SK-N-SH treated with all-trans-retinoic acid at 6 μM for 48 hours (cell line): ENCODE results near the gene SWSAP1.
A peak's percentile ranks its signal among the peaks of the same experiment; 100 is the strongest.
"Not testable (repeated sequence)": the region's sequence is repeated elsewhere in the genome, so short reads cannot be mapped to it uniquely, and the experiment has no call there.

ENCODE experiments used
- ATAC-seq: fragments of 200-7000 bp; cut with Tn5 transposase; 3 replicates; pipeline ENCODE4 v1.9.1; 2020; ENCODE audit warnings: mild to moderate bottlenecking, moderate library complexity
- ARNTL ChIP-seq: fragments of 450-650 bp; formaldehyde crosslinking; IDR thresholded peaks from 2 replicates; pipeline ENCODE4 v1.5.0; 2020; ENCODE audit warnings: low read depth, mild to moderate bottlenecking, moderate library complexity, borderline replicate concordance
- BACH2 ChIP-seq: fragments of 250-450 bp; sonication (Bioruptor Pico); IDR thresholded peaks from 2 replicates; pipeline ENCODE4 v1.9.0; 2021; ENCODE audit warnings: mild to moderate bottlenecking, borderline replicate concordance
- CSDC2 ChIP-seq: fragments of 250-450 bp; sonication (Bioruptor Pico); IDR thresholded peaks from 2 replicates; pipeline ENCODE4 v1.5.0; 2020; ENCODE audit warnings: mild to moderate bottlenecking, moderate library complexity
- GLIS3 ChIP-seq: fragments of 250-450 bp; sonication (Bioruptor Pico); IDR thresholded peaks from 2 replicates; pipeline ENCODE4 v1.5.0; 2020; ENCODE audit warnings: mild to moderate bottlenecking, moderate library complexity
- OSR1 ChIP-seq: fragments of 250-450 bp; sonication (Bioruptor Pico); IDR thresholded peaks from 2 replicates; pipeline ENCODE4 v1.8.0; 2022; ENCODE audit warnings: moderate library complexity, mild to moderate bottlenecking, inconsistent platforms
- PPARA ChIP-seq: fragments of 250-450 bp; sonication (Bioruptor Pico); IDR thresholded peaks from 2 replicates; pipeline ENCODE4 v1.5.0; 2020; ENCODE audit warnings: mild to moderate bottlenecking, borderline replicate concordance
- SNAI2 ChIP-seq: fragments of 250-450 bp; sonication (Bioruptor Pico); IDR thresholded peaks from 2 replicates; pipeline ENCODE4 v1.5.0; 2020; ENCODE audit warnings: mild to moderate bottlenecking, moderate library complexity
- TCF4 ChIP-seq: fragments of 250-450 bp; sonication (Bioruptor Pico); IDR thresholded peaks from 2 replicates; pipeline ENCODE4 v1.8.0; 2021; ENCODE audit warnings: mild to moderate bottlenecking, moderate library complexity, borderline replicate concordance
- ZC3H10 ChIP-seq: fragments of 250-450 bp; sonication (Bioruptor Pico); IDR thresholded peaks from 2 replicates; pipeline ENCODE4 v1.5.1; 2021; ENCODE audit warnings: mild to moderate bottlenecking, moderate library complexity
- ZFP30 ChIP-seq: fragments of 450-650 bp; formaldehyde crosslinking; IDR thresholded peaks from 2 replicates; pipeline ENCODE4 v1.5.0; 2022; ENCODE audit warnings: mild to moderate bottlenecking, moderate library complexity
- ZNF565 ChIP-seq: fragments of 450-650 bp; formaldehyde crosslinking; conservative IDR thresholded peaks from 2 replicates; pipeline ENCODE4 v1.5.0; 2020; ENCODE audit warnings: low read depth, mild to moderate bottlenecking, moderate library complexity
- ZNF70 ChIP-seq: fragments of 450-650 bp; formaldehyde crosslinking; IDR thresholded peaks from 2 replicates; pipeline ENCODE4 v1.5.0; 2020; ENCODE audit warnings: mild to moderate bottlenecking, moderate library complexity
- TF ChIP-seq, protein P1 (sequence below): fragments of 250-450 bp; sonication (Bioruptor Pico); IDR thresholded peaks from 2 replicates; pipeline ENCODE4 v1.5.0; 2020; ENCODE audit warnings: mild to moderate bottlenecking, moderate library complexity
- TF ChIP-seq, protein P2 (sequence below): fragments of 250-450 bp; sonication (Bioruptor Pico); IDR thresholded peaks from 2 replicates; pipeline ENCODE4 v1.8.0; 2021; ENCODE audit warnings: low read depth, mild to moderate bottlenecking, moderate library complexity, borderline replicate concordance

The SWSAP1 gene

DNA sequence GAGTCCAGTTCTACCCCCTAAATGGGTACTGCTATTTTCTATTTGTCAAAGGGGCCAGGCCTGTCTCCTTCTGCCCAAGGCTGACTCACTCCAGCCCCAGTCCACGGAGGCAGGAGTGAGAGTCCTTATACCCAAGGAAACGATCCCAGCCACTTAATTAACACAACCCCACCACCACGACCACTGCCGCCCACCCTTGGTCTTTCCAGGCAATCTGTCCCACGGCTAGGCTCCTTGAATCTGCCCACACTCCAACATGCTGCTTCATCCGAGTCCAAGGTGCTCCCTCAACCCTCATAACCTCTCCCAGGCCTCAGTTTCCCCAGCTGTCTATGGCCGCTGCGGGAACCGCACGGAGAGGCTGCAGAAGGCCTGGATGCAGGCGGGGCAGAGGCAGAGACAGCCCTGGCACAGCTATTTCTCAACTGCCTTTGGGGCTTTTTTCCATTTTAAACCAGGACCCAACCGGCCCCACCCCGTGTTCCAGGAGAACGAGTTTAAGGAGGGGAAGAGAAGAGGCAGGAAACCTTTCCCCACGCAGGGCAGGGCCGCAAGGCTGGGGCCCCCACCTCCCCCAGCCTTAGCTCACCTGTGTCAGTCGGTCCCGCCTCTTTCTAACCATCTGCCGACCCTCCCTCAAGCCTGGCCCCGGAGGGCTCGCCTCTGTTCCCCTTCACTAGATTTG, 35.8 kb upstream of the SWSAP1 start (continued):
- TF ChIP-seq, protein P1, sequence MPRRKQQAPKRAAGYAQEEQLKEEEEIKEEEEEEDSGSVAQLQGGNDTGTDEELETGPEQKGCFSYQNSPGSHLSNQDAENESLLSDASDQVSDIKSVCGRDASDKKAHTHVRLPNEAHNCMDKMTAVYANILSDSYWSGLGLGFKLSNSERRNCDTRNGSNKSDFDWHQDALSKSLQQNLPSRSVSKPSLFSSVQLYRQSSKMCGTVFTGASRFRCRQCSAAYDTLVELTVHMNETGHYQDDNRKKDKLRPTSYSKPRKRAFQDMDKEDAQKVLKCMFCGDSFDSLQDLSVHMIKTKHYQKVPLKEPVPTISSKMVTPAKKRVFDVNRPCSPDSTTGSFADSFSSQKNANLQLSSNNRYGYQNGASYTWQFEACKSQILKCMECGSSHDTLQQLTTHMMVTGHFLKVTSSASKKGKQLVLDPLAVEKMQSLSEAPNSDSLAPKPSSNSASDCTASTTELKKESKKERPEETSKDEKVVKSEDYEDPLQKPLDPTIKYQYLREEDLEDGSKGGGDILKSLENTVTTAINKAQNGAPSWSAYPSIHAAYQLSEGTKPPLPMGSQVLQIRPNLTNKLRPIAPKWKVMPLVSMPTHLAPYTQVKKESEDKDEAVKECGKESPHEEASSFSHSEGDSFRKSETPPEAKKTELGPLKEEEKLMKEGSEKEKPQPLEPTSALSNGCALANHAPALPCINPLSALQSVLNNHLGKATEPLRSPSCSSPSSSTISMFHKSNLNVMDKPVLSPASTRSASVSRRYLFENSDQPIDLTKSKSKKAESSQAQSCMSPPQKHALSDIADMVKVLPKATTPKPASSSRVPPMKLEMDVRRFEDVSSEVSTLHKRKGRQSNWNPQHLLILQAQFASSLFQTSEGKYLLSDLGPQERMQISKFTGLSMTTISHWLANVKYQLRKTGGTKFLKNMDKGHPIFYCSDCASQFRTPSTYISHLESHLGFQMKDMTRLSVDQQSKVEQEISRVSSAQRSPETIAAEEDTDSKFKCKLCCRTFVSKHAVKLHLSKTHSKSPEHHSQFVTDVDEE (CRISPR knock-in tag) = no peak
- TF ChIP-seq ZNF70 (no peak), PPARA (no peak), BACH2 (CRISPR knock-in tag) (no peak), CSDC2 (CRISPR knock-in tag) (no peak), ARNTL (CRISPR knock-in tag) (no peak), TCF4 (CRISPR knock-in tag) (no peak), ZFP30 (CRISPR knock-in tag) (no peak), SNAI2 (CRISPR knock-in tag) (no peak), ZC3H10 (CRISPR knock-in tag) (no peak), ZNF565 (CRISPR knock-in tag) (no peak)
- TF ChIP-seq, protein P2, sequence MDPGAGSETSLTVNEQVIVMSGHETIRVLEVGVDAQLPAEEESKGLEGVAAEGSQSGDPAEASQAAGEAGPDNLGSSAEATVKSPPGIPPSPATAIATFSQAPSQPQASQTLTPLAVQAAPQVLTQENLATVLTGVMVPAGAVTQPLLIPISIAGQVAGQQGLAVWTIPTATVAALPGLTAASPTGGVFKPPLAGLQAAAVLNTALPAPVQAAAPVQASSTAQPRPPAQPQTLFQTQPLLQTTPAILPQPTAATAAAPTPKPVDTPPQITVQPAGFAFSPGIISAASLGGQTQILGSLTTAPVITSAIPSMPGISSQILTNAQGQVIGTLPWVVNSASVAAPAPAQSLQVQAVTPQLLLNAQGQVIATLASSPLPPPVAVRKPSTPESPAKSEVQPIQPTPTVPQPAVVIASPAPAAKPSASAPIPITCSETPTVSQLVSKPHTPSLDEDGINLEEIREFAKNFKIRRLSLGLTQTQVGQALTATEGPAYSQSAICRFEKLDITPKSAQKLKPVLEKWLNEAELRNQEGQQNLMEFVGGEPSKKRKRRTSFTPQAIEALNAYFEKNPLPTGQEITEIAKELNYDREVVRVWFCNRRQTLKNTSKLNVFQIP (CRISPR knock-in tag) = no peak

DNA sequence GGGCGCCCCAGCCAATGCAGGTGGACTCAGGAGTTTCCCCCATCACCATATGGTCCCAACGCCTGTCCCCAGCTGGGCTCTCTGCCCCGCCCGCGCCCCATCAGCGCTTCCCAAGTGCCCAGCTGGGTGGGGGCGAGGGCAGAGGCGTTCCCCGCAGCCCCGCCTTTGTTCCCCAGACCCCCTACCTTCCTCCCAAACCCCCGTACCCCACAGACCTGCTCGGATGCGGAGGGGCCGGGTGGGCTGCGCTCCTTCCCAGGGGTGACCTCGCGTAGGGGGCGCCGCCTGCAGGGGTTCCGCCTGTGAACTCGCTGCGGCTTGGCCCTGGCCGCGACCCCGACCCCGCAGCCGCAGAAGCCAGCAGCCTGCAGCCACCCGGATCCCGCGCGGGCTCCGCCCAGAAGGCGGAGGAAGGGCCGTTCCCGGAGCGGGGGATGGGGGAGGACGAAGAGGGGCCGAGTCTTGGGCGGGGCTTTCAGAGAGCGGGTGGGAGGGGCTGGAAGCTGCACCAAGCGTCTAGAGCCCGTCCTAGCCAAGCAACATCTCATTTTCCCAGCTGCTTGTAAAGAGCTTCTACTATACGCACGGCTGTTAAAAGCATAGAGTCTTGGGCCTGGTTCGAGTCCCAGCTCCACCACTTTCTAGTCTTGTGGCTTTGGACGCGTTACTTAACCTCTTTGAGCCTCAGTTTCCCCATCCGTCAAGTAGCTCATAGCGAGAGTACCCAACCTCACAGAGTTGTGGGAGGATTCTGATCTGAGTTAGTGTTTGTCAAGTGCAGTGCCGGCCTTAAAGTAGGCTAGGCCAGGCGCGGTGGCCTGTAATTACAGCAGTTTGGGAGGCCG, 35.0 kb upstream of the SWSAP1 start, which contains the start of gene RAB3D:
Gene RAB3D (minus strand): TSS at position 404 of the 845 bp plus-strand sequence. CDS start 2,258 bp downstream, outside the sequence.
- ATAC-seq = peak; percentile 92
- TF ChIP-seq PPARA (no peak), BACH2 (CRISPR knock-in tag) (no peak), GLIS3 (no peak), OSR1 (CRISPR knock-in tag) (no peak)
- TF ChIP-seq, all 23 proteins: peak for 0

DNA sequence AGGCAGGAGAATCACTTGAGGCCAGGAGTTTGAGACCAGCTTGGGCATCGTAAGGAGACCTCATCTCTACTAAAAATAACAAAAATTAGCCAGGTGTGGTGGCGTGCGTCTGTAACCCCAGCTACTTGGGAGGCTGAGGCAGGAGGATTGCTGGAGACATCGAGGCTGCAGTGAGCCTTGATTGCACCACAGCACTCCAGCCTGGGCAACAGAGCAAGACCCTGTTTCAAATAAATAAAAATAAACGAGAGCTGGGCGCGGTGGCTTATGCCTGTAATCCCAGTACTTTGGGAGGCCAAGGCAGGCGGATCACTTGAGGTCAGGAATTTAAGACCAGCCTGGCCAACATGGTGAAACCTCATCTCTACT, 34.4 kb upstream of the SWSAP1 start:
- ATAC-seq = not testable (repeated sequence)

DNA sequence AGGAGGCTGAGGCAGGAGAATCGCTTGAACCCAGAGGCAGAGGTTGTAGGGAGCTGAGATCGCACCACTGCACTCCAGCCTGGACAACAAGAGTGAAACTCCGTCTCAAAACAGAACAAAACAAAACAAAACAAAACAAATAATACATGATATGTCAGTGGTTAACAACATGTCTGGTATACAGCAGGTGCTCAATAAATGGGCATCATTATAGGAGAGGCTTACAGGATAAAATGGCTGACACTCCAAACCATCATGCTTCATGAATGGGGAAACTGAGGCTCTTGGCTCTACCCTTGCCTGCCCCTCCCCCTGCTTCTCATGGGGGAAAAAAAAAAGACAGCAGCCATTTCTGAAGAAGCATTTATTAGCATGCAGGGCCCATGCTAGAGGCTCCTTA, 32.0 kb upstream of the SWSAP1 start:
- no peak for ATAC-seq
- TF ChIP-seq, protein P1 (CRISPR knock-in tag) = no peak
- no peak for TF ChIP-seq PPARA
- TF ChIP-seq ZNF70 = no peak
- TF ChIP-seq CSDC2 (CRISPR knock-in tag) = no peak
- TF ChIP-seq SNAI2 (CRISPR knock-in tag) = no peak
- TF ChIP-seq, protein P2 (CRISPR knock-in tag) = no peak
- TF ChIP-seq, all 23 proteins: peak for 0
